GM03348 (cell line): Measurements from ENCODE around the gene ASB15.
A peak's percentile ranks its signal among the peaks of the same experiment; 100 is the strongest.
"Not testable (repeated sequence)": the region's sequence is repeated elsewhere in the genome, so short reads cannot be mapped to it uniquely, and the experiment has no call there.

ENCODE experiments used
- DNase-seq: peaks from one replicate; pipeline ENCODE4 v3.0.0; 2012; ENCODE audit warnings: low spot score

The ASB15 gene

GRCh38 chr7:123598657-123599056 lies 3.0 kb upstream of the ASB15 start:
- no peak for DNase-seq

DNA sequence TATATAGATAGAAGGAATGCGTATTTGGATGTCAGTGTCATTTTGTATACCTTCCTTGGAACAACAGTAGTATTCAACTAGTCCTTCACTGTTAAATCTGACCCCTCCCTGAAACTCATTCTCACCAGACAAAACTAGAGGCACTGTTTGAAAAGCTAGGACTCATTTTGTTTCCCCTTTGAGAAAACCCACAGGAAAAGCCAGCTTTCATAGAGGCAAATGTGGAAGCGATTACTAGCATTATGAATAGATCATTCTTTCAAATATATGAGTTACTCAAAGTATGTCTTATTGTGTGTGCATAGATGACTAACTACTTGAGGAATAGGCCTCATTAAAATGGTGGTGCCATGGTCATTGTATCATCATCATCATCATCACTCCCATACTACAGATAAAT lies 1.9 kb upstream of the ASB15 start:
- DNase-seq: no peak

DNA sequence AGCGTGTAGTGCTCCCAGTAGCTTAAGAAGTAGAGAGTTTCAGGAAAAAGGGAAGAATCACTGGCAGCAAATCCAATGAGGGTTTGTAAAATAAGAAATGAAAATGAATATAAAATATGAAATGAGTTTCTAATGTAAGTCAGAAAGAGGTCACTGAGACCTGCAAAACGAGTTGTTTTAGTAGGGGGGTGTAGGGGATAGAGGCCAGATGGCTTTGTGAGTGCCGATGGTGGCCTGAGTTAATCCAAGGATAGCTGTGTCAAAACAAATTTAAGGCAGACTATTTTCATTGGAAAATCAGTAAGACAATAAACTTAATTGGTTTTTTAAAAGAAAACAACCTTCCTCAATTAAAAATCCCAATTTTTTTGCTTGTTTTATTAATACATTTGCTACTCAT lies 745 bp upstream of the ASB15 start:
- no peak for DNase-seq

DNA sequence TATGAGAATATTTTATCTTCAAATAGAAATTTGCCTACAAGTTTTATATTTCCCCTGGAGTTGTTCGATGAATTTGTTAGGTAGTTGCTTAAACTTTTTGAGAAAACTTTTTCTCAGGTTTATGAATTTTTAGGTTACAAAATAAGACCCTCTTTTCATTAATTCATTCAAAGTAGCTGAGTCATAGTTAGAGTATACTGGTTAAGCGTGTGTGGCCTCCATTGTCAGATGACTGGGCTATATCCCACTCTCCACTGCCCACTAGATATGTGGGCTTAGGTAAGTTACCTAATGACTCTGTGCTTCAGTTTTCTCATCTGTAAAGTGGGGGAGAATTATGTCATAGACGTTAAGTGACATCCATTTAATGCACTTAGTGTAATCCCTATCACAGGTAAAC lies 1.0 kb downstream of the ASB15 start:
- no peak for DNase-seq

- DNase-seq: no peak
Measured at GRCh38 chr7:123604739-123605138, 3.1 kb downstream of the ASB15 start.

GRCh38 chr7:123607423-123607975 lies 5.9 kb downstream of the ASB15 start:
- DNase-seq: no peak

GRCh38 chr7:123608991-123609882 lies 7.6 kb downstream of the ASB15 start:
- DNase-seq: no peak

DNA sequence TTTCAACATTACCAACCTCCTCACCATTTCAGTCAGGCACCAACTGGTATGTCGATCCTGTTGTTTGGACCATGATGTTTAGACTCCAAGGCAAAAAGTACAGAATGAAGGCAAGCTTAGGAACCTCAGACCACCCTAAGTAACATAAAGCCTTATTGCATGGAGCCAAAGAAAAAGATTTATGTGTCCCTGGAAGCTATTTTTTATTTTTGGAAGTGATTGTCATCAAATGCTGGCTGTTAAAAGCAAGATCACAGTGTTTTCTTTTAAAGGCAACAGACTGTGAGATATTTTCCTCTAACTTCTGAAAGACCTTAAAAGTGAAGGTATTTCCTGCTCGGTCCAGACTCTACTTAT lies 8.2 kb downstream of the ASB15 start:
- no peak for DNase-seq

DNA sequence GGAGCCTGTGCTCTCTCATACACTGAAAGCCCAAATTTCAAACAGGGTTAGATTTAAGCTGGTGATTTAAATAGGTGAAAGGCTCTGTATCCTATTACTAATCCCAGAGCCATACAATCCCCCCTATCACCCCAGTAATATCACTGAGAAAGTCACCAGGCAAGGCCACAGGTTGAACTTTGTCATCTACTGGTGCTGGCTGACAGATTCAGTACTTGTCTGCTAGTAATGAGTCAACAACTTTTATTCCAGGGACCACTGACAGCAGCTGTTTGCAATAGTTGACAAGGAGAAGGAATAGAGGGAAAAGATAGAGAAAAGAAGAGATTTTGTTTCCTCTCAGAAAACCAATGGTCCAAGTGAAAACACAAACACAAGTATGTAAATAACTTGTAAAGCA lies 10.4 kb downstream of the ASB15 start:
- DNase-seq: no peak

DNA sequence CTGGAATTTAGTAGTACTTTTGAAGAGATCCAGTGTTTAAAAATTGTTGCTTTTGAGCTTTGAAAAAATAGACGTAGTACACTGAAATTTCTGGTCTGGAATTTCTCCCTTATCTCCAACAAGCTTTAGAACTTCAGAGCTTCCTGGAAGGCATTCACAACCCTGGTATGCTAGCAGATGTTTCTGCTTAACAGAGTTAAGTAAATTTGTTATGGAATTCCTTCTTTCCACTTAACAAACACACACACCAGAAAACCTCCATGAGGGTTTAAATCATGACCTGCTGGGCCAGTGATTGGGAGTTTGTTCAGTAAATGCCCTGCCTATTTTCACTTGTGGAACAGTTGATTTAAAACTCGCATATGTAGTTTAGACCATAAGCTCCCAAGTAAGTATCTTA lies 13.7 kb downstream of the ASB15 start:
- peak; percentile 65 for DNase-seq

DNA sequence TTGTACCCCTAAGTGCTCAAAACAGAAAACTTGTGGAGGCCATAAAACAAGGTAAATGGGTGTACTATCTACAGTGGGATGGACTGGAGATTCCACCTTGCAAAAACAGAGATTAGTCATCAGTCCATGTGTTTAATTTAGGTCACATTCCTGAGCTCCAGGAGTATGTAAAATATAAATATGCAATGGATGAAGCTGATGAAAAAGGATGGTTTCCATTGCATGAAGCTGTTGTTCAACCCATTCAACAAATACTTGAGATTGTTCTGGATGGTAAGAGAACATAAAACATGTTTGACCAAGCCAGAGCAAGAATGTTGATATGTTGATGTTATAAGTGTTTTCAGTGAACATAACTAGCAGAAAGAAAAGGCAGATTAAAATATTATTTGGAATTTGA lies 14.6 kb downstream of the ASB15 start:
- no peak for DNase-seq

DNA sequence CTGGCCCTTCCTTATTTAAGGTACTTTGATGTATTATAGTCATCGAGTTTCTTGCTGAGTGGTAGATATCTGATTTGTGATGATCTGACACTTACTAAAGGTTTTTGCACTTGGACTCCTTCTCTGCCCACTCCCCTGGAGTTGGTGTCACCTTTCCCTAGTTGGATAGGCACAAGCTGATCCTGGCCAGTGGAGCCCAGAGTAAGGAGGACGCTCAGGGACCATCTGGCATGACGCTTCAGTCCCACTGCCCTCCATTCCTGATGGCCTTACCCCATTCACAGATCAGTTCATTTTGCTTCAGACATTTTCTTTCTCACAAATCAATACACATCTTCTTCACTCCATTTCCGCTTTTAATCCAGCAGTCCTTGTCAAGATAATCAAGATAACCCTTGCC lies 20.1 kb downstream of the ASB15 start:
- no peak for DNase-seq

DNA sequence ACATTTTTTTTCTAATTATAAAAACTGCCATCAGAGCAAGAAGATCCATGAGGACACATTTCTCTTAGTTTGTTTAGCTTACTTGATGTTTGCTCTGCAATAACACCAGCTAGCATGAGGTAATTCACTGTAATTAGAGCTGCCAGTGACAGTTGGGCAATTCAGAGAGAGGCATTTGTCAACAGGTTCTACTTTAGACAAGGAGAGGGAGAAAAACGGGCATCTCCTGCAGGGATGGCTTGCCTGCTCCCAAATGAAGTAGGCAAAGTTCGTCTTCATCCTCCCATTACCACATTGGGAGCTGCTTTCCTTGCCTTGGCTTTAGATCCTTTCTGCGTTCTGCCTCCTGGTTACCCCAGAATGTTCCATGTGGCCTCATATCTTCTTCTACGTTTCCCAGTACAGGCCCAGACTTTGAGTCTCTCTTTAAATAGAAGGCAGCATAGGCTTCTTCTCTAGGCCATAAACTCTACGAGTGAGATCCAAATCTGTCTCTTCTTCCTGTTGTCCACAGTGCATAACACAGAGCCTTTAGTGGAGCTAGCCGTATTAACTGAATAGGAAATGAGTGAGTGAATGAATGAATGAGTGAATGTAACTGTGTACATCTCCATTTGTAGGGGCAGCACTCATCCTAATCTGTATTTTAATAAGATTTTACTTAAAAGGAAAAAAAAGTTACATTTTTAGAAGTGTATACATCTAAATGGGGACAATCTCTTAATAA lies 21.2 kb downstream of the ASB15 start:
- no peak for DNase-seq

DNA sequence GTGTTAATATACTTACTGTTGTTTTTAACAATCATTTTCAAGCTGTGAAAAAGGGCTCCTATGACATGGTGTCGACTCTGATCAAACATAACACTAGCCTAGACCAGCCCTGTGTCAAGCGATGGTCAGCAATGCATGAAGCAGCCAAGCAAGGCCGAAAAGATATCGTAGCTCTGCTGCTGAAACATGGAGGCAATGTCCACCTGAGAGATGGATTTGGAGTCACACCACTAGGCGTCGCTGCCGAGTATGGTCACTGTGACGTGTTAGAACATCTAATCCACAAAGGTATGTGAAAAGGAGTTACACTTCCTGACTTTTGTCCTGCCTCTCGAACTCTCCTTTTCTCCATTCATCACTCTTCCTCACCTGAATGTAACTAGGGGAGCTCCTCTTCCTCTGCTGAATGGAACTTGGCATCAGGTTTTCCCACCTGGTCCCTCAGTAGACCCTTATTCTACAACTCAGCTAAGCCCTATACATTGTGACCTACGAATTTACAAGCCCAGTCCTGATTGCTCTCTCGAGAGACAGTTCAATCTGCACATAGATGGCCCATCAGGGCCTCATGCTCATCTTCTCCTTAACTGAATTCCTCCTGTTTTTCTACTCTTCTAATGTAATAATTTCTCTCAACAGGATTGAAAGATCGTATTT lies 23.0 kb downstream of the ASB15 start:
- no peak for DNase-seq

GRCh38 chr7:123625254-123625653 lies 23.6 kb downstream of the ASB15 start:
- DNase-seq: no peak

DNA sequence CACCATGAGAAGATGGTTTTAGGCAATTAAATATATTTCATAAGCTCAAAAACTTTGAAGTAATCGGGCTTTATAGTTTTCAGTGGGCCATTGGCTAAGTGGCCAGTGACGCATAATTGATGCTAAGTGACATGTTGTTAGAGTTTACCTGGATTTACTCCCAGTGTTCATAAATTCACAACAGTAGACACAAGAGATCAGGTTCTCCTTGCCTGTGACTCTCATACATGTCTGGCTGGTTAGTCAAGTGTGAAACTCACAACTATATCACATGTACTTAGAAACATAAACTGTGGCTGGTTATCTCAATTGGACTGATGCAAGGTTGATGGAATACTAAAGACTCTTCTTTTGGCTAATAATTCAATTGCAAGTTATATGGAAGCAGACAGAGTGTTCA lies 26.2 kb downstream of the ASB15 start:
- no peak for DNase-seq

- no peak for DNase-seq
Measured at GRCh38 chr7:123628829-123629228, 27.2 kb downstream of the ASB15 start.

GRCh38 chr7:123629281-123629680 lies 27.7 kb downstream of the ASB15 start:
- DNase-seq: no peak

GRCh38 chr7:123632808-123633207 lies 31.2 kb downstream of the ASB15 start:
- no peak for DNase-seq

DNA sequence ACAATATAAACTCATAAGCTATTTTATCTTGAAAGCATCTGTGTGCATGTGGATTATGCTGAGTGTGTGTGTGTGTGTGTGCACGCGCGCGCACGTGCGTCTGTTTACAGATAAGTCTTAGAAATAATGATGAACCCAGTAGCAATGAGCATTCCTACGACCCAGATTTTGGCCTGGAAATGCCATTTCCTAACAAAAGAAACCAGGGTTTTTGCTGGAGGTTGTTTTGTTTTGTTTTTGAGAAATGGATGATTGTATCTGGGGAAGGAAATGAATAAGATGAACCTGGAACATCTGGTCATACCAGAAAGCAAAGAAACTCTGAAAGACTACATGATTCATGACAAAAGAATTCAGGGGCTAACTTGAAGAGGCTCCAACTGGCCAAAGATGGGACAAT lies 31.9 kb downstream of the ASB15 start:
- DNase-seq: peak; percentile 58

- DNase-seq: not testable (repeated sequence)
Measured at GRCh38 chr7:123634011-123634573, 32.5 kb downstream of the ASB15 start.
